ENCODE data around the gene FCHO2.
"Not testable (repeated sequence)": the region's sequence is repeated elsewhere in the genome, so short reads cannot be mapped to it uniquely, and the experiment has no call there.

FCHO2 gene, protein sequence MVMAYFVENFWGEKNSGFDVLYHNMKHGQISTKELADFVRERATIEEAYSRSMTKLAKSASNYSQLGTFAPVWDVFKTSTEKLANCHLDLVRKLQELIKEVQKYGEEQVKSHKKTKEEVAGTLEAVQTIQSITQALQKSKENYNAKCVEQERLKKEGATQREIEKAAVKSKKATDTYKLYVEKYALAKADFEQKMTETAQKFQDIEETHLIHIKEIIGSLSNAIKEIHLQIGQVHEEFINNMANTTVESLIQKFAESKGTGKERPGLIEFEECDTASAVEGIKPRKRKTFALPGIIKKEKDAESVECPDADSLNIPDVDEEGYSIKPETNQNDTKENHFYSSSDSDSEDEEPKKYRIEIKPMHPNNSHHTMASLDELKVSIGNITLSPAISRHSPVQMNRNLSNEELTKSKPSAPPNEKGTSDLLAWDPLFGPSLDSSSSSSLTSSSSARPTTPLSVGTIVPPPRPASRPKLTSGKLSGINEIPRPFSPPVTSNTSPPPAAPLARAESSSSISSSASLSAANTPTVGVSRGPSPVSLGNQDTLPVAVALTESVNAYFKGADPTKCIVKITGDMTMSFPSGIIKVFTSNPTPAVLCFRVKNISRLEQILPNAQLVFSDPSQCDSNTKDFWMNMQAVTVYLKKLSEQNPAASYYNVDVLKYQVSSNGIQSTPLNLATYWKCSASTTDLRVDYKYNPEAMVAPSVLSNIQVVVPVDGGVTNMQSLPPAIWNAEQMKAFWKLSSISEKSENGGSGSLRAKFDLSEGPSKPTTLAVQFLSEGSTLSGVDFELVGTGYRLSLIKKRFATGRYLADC

DNA sequence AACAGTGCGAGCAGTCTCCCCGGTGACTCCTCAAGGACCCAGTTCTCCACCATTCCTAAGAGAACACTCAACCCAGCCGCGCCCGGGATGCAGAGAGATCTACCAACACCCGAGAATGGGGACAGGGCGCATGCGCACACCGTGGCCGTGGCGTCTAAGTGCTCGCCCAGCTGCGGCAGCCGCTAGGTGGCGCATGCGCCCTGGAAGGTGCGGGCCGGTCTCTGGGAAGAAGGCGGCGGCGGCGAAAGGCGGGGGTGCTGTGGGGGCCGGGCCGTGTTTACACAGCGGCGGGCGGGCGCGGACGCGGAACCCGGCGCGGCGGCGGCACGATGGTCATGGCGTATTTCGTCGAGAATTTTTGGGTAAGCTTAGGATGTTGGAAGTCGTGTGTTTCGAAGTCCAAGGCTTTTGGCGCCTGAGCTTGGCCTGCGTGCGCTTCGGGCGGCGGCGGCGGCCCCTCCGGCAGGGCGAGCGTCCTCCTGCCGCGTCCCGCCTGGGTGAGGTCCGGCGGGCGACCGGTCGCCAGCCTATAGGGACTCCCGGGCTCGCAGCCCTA lies at the start of gene FCHO2:
Gene FCHO2 (plus strand): TSS at position 274 of the 556 bp plus-strand sequence. CDS start 56 bp downstream, at position 330.
- DNase-seq (ENCODE audit: low read depth in 4 of 4, low spot score in 1 of 4) = peak; percentile 91 to 97 (median 96)

DNA sequence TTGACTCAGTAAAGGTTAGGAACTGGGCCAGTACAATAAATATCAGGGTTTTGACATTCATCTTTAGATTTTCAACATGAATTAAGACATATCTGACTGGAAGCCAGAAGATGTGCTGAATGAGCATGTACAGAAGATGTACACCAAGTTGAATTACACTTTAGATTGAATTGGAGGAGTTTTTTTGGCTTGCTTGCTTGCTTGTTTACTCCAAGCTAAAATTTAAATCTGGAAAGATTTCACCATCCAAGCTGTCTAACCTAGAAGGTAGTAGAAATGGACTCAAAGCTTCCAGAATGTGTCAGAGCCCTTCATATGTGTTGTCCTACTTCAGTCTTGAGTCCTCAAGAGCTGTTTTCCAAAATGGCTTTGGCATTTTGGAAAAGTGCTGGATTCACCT lies 49.0 kb upstream of the FCHO2 start:
- DNase-seq (ENCODE audit: low read depth in 4 of 4, low spot score in 1 of 4) = no peak

DNA sequence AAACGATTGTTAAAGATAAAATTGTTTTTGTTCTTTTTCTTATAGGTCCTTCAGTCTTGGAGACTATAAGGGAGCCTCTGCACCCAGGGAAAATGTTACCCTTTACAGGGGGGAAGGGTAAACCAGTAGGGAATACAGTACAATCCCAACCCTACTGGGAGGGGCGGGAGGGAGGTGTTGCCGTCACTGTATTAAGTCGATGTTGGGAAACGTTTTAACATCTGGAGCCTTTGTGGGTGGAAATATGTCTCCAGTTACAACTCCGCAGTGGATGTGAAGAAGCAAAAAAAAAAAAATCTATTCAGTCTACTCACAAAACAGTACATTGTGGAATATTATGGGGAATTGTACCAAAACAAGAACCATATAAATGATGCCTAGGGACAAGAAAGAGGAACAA lies 47.2 kb upstream of the FCHO2 start:
- DNase-seq (ENCODE audit: low read depth in 4 of 4, low spot score in 1 of 4) = no peak

DNA sequence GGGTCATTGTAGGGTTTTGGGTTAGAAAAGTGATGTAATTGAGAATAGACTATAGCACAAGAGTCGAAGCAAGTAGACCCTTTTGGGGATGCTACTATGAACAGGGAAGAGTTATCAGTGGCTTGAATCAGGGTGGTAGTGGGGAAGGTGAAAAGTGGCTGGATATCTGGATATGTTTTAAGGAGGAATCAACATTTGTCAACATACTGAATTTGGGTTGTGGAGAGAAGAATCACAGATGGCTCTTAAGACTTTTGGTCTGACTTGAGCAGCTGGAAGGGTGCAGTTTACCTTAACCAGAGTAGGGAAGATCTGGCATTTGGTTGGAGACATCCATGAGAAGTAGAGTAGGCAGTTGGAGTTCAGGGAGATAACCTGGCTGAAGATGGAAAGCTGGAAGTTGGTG lies 38.5 kb upstream of the FCHO2 start:
- DNase-seq (ENCODE audit: low read depth in 4 of 4, low spot score in 1 of 4) = no peak

DNA sequence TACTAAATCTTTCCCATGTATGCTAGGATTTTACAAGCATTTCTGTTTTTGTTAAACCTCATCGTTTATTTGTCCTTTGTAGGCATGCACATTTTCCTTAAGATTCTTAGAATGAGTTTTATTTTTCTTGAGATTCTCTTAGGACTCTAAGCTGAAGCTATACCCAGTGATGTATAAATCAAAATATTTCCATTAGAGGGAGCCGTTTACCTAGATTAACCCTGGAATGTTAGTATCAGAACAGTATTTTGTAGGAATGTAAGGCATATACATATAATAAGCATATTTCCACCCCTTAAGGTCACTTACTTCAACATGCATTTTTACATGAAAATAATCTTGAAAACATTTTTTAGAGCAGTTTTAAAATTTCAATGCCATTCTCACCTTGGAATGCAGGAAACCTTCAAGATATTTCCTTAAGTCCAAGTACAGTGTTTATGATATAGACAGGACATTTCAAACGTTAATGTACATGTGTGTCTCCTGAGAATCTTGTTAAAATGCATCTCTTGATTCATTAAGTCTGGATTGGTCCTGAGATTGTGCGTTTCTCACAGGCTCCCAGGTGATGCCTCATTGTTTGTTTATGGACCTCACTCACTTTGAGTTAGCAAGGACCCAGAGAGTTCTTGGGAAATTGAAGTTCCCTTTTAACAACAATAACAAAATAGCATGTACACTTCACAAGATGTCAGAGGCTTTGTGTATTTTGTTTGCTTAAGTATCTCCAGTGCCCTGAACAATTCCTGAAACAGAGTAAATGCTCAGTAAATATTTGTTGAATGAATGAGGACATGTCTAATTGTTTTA lies 34.9 kb upstream of the FCHO2 start:
- DNase-seq (ENCODE audit: low read depth in 4 of 4, low spot score in 1 of 4) = no peak

DNA sequence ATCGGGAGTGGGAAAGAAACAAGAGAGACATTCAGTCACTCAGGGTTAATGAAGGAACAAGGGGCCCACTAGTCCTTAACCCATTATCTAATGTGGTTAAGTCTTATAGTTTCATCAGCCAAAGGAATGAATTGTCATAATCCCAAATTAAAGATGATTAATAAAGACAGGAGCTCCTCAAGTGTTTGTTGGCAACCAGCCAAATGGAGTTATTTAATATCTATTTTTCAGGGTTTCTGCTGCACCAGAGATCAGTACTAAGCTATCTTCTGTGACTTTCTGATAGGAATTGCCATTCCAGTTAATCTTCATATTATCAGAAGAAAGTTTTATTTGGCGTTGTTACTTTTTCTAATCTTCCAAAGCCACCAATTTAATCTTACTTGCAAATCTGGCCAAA lies 34.0 kb upstream of the FCHO2 start:
- no peak for DNase-seq (ENCODE audit: low read depth in 4 of 4, low spot score in 1 of 4)

DNA sequence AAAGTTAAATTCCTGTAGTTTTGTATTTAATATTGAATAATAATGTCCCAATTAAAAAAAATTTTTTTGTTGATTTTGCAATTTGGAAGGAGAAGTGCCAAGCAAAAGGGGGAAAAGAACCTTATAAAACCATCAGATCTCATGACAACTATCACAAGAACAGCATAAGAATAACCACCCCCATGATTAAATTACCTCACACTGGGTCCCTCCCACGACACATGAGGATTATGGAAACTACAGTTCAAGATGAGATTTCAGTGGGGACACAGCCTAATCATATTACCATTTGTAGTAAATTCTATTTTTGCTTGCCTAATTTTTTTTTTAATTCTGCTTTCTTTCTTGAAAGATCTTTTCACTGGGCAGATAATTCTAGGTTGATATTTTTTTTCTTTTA lies 33.4 kb upstream of the FCHO2 start:
- DNase-seq (ENCODE audit: low read depth in 4 of 4, low spot score in 1 of 4) = no peak

DNA sequence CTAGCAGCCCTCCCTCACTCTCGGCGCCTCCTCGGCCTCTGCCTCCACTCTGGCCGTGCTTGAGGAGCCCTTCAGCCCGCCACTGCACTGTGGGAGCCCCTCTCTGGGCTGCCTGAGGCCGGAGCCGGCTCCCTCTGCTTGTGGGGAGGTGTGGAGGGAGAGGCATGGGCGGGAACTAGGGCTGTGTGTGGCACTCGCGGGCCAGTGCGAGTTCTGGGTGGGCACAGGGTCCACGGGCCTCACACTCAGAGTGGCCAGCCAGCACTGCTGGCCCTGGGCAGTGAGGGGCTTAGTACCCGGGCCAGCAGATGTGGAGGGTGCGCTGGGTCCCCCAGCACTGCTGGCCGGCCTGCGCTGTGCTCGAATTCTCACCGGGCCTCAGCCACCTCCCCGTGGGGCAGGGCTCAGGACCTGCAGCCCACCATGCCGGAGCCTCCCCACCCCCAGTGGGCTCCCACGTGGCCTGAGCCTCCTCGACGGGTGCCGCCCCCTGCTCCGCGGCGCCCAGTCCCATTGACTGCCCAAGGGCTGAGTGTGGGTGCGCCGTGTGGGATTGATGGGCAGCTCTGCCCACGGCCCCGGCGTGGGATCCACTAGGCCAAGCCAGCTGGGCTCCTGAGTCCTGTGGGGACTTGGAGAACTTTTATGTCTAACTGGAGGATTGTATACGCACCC lies 30.4 kb upstream of the FCHO2 start:
- no peak for DNase-seq (ENCODE audit: low read depth in 4 of 4, low spot score in 1 of 4)

DNA sequence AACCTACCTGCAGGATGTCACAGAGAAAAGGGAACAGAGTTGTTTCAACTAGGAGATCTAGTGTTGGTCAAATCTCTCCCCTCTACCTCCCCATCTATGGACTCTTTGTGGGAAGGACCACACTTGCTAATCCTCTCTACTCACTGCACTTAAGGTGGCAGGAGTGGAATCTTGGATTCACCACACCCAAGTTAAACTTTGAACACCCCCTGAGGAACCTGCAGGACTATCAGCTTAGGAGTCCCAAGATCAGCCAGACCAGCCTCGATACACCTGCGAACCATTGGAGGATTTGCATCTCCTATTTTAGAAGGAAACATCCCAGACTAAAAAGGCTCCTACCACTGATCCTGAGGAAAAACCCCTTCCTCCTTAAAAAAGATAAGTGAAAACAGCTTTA lies 23.2 kb upstream of the FCHO2 start:
- not testable (repeated sequence) for DNase-seq (ENCODE audit: low read depth in 4 of 4, low spot score in 1 of 4)

DNA sequence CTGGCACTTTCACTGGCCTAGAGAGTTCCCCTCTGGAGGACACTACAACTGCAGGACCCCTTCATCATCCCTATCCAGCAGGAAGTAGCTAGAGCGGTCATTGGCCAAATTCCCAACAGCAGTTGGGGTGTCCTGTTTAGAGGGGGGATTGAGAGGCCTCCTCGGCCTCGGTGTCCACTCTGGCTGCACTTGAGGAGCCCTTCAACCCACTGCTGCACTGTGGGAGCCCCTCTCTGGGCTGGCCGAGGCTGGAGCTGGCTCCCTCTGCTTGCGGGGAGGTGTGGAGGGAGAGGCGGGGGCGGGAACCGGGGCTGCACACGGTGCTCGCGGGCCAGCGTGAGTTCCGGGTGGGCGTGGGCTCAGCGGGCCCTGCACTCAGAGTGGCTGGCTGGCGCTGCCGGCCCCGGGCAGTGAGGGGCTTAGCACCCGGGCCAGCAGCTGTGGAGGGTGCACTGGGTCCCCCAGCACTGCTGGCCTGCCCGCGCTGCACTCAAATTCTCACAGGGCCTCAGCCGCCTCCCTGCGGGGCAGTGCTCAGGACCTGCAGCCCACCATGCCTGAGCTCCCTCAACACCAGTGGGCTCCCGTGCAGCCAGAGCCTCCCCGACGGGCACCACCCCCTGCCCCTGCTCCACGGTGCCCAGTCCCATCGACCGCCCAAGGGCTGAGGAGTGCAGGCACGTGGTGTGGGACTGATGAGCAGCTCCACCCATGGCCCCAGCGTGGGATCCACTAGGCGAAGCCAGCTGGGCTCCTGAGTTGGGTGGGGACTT lies 20.7 kb upstream of the FCHO2 start:
- DNase-seq (ENCODE audit: low read depth in 4 of 4, low spot score in 1 of 4) = not testable (repeated sequence)

DNA sequence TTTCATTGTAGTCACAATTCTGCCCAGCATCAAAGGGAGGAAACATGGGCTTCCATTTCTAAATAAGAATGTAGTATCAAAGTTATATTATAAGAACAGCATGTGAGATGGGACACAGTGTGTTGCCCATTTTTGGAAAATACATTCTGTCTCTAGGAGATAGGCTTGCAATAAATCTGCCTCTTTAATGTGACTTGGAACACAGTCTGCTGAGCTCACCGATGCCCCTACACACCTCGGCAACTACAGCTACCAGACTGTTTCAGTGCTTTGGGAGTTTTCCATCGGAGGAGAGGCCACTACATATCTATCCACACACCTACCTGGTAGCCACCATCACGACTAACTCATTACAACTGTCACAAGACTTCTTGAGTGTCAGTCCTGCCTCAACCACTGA lies 18.9 kb upstream of the FCHO2 start:
- DNase-seq (ENCODE audit: low read depth in 4 of 4, low spot score in 1 of 4) = no peak

DNA sequence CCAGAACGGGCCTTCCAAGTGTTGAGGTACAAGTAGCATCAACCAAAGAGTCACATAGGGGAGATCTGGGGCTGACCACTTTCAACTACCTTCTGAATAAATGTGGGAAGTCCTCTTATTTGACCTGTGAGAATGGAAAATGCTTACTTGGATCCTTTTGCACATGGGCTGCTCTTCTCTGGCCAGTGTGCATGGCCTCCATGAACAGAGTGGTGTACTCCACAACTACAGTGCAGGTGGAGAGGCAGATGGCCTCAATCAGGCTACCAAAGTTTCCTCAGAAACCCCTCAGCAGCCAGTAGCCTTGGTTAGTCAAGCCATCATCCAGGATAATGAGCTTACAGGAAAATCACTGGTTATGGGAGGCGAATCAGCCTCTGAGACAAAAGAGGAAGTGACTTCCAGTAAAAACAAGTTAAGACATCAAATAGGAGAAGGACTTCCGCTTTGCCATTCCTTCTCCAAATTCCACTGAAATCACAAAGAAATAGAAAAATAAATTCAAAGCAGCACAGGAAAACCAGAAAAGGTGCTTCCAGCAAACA lies 18.3 kb upstream of the FCHO2 start:
- DNase-seq (ENCODE audit: low read depth in 4 of 4, low spot score in 1 of 4) = no peak

DNA sequence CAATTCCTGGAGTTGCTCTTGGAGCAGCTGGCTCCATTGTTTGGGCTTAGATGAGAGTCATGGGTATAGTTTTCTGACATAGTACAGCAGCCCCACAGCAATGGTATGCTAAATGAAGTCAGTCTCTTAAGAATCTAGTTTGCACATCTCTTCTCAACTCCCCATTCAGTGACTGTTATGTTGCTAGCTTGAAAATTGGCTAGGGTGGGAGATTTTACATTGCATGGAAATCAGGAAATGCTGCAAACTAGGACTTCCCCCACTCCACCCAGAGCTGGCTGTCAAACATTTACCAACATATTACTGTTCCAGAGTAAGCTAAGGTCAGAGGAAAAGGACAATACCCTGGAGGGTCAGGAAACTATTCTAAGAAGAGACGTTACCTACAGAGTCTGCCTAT lies 17.6 kb upstream of the FCHO2 start:
- no peak for DNase-seq (ENCODE audit: low read depth in 4 of 4, low spot score in 1 of 4)

DNA sequence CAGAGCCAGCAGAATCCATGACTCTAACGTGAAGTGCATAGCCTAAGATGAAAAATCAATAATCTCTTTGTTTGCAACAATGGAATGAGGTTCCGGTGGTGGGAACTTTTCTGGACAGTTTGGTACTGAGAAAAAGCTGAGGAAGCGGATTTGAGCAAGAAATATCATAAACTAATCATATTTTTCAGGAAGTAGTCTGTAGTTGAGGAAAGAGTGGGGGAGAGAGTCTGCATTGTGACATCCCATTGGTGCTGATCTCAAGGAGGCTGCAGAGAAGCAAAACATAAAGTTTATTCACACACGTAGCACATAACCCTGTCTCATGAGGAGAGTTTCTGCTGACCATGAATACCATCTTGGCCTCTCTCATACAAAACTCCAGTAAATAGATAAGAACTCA lies 15.8 kb upstream of the FCHO2 start:
- DNase-seq (ENCODE audit: low read depth in 4 of 4, low spot score in 1 of 4) = no peak

DNA sequence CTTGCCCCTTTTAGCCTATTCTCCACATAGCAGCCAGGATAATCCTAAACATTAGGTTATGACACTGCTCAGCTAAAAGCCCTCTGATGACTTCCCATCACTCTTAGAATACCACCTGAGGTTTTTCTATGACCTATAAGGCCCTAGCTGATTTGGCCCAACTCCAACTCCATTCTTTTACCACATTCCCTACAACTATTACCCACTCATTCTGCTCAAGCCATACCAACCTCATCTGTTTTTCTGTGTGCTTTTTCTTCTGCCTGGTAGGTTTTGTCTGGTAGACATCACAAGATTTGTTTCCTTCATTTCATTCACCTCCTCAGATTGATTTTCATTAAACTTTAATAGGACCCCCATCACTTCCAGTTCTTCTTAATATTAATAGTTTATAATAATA lies 12.5 kb upstream of the FCHO2 start:
- no peak for DNase-seq (ENCODE audit: low read depth in 4 of 4, low spot score in 1 of 4)

DNA sequence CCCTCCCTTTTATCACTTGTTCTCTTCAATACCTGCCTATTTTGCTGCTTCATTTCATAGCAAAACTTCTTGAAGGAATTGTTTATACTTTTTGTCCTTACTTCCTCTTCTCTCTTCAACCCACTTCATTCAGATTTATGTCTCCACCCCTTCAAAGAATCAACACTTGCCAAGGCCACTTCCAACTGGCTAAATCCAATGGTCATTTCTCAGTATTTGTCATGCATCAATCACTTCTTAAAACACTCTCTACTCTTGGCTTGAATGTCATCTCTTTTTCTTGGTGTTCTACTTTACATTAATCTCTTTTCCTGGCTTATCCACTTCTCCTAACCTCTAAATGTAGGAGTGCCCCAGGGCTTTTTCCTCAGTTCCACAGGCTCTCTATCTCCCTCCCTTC lies 8.3 kb upstream of the FCHO2 start:
- DNase-seq (ENCODE audit: low read depth in 4 of 4, low spot score in 1 of 4) = no peak

DNA sequence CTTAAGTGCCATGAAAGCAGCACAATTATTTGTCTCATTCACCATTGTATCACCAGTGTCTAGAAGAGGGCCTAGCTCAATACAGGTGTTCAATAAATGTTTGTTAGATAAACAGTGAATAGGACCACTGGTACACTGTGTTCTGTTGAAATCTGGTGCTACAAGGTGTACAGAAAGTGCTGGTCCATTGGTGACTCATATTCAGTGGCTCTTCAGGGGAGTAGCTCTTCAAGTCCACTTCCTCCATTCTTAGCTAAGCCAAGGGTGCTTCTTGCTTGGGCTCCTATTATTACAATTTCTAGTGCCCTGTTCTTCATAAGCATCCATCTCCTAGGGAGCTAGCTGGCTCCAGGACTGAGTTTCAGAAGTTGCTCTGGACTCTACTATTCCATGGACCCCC lies 6.4 kb upstream of the FCHO2 start:
- no peak for DNase-seq (ENCODE audit: low read depth in 4 of 4, low spot score in 1 of 4)

DNA sequence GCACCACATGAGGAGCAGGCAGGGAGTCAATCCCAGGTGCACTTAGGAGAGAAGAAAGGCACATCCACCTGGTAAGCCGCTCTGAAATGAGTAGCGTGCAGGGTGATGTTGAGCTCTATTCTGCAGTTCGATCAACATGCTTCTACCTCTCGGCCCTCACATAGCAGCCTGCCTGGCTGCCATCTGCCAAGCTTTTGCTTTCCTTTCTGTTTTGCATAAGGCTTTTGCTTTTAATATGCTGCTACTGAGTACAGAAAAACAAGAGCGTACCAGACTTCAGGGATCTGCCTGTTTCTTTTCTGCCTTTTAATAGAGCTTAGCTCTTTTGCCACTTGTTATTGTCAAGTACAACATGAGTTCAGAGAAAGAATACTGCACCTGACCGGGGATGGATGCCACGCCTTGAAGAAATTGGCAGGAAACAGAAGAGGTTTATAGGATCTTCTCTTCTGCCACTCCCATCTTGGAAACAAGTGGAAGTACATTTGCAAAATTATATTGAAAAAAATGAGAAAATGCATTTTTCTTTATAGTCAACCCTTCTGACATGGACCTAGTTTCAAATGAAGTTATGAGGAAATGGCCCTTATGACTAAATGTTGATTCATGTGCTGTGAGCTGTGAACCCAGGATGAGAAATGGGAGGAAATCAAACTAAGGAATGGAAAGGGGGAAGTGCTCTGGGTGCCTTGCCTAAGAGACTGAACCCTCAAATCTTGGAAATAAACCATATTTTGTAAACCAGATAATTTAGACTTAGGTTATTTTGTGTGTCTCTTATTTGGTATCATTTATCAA lies 4.0 kb upstream of the FCHO2 start:
- DNase-seq (ENCODE audit: low read depth in 4 of 4, low spot score in 1 of 4) = no peak

DNA sequence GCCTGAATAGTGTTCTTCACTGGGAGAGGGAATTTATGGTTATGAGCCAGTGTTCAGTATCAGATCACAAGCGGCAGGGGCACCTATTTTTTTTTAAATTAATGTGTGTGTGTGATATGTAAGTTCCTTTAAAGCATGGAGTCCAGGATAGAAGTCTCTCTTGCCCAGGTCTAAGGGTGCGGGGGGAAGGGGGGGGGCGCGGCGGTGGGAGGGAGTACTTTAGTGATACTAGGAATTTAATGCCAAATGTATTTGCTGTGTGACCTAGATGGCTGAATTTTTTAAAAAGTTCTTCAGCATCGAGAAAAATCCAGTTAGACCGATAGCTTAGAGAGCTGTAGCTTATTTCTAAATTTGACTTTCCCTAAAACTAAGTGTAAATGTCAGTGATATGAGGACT lies 1.5 kb upstream of the FCHO2 start:
- no peak for DNase-seq (ENCODE audit: low read depth in 4 of 4, low spot score in 1 of 4)
